Liver (tissue), 3 donors: ENCODE measurements around the gene ATG5.

Experiments
- ATF3 ChIP-seq: IDR thresholded peaks from 2 replicates; pipeline ENCODE4 v1.6.1; 2016; ENCODE audit warnings: antibody characterized with exemption
- CTCF ChIP-seq: fragments of 150-350 bp; IDR thresholded peaks from 2 replicates; pipeline ENCODE4 v1.5.1; 2017; ENCODE audit warnings: improper control_type of control experiment, low read depth, low read length; ENCODE audit not compliant: missing input control
- JUND ChIP-seq, 2 donors: IDR thresholded peaks; 2 replicates each; pipeline ENCODE4 v1.6.1; 2016; ENCODE audit warnings: antibody characterized with exemption in 2 of 2
- MAX ChIP-seq: IDR thresholded peaks from 2 replicates; pipeline ENCODE4 v1.6.1; 2016; ENCODE audit warnings: antibody characterized with exemption
- NR2F2 ChIP-seq: IDR thresholded peaks from 2 replicates; pipeline ENCODE4 v1.6.1; 2016; ENCODE audit warnings: antibody characterized with exemption
- REST ChIP-seq: IDR thresholded peaks from 2 replicates; pipeline ENCODE4 v1.6.1; 2016; ENCODE audit warnings: antibody characterized with exemption, mild to moderate bottlenecking
- TAF1 ChIP-seq: conservative IDR thresholded peaks from 2 replicates; pipeline ENCODE4 v1.6.1; 2016; ENCODE audit warnings: antibody characterized with exemption, mild to moderate bottlenecking
- YY1 ChIP-seq: IDR thresholded peaks from 2 replicates; pipeline ENCODE4 v1.6.1; 2016; ENCODE audit warnings: antibody characterized with exemption, mild to moderate bottlenecking
- donor health status: healthy.
- donor health status: healthy.

GRCh38 chr6:106199998-106200397, 125.6 kb downstream of the ATG5 start:
- no peak for TF ChIP-seq CTCF
- TF ChIP-seq TAF1: no peak
- no peak for TF ChIP-seq MAX
- TF ChIP-seq NR2F2: no peak
- TF ChIP-seq ATF3: no peak
- no peak for TF ChIP-seq REST
- TF ChIP-seq JUND (IDR thresholded peaks at IDR 0.05): no peak
- no peak for TF ChIP-seq YY1
